GM04504 (cell line): Measurements from ENCODE around the gene SLC35F3.
"Not testable (repeated sequence)": the region's sequence is repeated elsewhere in the genome, so short reads cannot be mapped to it uniquely, and the experiment has no call there.

Experiments
- DNase-seq: peaks from one replicate; pipeline ENCODE4 v3.0.0-alpha.2; 2012; ENCODE audit warnings: low read depth

Gene SLC35F3

DNA sequence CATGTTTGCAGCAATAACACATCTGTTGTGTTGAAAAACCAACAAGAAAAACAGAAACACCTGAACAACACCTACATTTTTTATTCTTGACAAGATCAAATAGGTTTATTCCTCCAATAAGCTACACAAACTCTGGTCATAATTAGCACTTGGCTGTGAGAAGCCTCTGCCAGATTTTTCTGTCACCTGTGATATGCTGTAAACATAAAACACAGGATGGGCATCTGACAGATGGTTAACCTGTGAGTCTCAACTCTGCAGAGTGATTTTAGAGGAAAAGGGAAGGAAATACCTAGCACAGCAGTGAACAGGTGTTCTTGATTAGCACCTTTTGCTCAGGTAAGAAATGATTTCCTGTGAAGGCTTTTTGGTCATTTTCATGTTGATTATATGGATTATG lies 293.4 kb downstream of the SLC35F3 start:
- no peak for DNase-seq

DNA sequence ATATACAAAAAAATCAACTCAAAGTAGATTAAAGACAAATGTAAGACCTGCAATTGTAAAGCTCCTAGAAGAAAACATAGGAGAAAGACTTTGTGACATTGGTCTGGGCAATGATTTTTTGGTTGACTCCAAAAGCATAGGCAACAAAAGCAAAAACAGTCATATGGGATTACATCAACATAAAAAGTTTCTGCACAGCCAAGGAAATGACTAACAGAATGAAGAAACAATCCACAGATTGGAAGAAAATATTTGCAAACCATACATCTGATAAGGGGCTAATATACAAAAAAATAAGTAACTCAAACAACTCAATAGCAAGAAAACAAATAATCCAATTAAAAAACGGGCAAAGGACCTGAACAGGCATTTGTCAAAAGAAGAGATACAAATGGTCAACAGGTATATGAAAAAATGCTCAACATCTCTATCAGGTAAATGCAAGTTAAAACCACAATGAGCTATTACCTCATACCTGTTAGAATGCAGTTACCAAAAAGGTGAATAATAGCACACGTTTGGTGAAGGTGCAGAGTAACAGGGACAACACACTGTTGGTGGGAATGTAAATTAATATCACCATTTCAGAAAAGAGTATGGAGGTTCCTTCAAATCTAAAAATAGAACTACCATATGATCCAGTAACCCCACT lies 295.1 kb downstream of the SLC35F3 start:
- DNase-seq, result no peak

DNA sequence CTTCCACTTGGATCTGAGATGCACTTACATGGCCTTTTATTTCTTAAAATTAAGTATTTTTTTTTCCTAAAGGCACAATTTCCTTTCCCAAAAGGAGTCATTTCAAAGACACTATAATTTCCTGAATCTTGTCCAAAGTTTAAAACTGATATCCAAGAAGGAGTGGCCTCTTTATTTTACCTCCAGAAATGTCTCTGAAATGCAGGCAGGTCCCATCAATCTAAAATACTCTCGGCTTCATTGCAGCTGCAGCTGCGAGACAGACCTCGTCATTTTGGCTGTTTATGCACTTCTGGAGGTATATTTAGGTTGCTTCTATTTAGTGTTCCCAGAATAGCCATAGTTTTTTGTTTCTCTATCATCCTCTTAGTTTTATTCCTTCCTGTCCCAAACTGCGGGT lies 296.1 kb downstream of the SLC35F3 start:
- no peak for DNase-seq

DNA sequence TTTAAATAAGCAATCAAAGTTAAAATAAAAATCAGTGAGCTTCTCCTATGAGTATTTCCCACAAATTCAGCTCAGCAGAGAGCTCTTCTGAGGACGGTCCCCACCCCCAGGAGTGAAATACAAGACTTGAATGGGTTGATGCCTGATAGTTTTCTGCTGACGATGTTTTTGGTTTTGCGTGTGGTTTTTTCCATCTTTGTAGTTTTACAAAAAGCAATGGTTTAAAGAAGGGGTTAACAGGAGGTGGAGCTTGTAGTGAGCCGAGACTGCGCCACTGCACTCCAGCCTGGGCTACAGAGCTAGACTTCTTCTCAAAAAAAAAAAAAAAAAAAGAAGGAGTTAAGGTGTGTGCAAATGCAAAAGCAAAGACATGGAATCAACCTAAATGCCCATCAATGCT lies 297.1 kb downstream of the SLC35F3 start:
- no peak for DNase-seq

DNA sequence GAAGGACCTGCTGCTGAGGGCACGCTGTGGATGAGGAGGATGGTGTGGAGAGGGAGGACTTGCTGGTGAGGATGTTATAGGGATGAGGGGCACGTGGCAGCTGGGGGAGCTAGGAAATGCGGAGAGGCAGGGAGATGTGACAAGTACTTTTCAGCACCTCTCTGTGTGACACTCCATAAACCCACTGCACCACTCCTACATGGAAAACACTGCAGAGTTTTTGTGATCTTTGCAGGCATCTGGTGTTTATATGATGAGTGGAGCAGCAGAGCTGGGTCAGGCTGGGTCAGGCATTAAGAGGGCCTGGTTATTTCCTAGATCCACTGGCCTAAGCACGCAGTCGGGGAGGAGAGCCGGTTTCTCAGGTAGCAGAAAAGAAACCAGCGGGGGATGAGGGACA lies 301.5 kb downstream of the SLC35F3 start:
- DNase-seq, result no peak

DNA sequence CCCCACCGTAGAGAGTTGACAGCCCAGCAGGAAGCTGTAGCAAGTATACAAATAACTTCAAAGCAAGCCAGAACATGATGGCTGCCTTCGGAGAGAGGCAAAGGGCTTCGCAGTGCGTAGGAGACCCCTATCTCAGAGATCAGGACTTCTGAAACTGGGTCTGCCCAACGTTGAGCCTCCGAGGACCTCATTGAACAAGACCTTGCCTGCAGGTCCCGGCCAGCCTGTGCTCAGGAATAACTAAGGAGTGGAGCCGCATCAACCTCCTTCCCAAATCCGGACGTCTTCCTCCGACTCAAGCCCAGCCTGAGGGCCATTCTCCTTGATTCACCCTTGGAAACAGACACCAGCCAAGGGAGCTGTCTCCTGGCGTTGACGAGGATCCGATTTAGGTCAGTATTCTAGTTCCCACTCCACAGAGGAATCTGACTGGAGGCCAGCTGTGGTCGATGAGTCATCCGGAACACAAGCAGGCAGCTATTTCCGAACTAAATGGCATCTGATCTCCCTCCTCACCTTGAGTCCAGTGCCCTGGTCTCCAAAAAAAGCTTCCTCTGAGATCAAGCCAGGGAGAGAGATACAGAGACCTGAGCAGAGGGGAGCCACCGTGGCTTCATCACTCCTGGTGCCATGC lies 302.3 kb downstream of the SLC35F3 start:
- DNase-seq, result peak; percentile 41

DNA sequence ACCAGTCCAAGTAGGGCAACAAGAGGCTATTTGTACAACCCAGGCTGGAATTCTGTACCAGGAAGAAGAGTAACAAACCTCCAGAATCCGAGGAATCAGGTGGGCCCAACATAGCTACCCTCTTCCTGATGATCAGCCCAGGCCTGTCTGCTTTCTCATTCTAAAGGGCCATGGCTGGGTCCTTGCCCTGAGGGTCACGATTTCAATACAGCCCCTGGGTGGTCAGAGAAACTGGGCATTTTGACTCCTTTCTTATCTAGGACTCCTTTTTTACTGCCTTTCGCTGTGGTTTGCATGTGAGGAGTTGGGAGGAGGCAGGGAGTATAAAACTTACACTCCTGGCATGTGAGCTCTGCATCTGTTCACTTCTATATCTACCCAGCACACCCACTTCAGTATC lies 303.9 kb downstream of the SLC35F3 start:
- DNase-seq, result no peak

DNA sequence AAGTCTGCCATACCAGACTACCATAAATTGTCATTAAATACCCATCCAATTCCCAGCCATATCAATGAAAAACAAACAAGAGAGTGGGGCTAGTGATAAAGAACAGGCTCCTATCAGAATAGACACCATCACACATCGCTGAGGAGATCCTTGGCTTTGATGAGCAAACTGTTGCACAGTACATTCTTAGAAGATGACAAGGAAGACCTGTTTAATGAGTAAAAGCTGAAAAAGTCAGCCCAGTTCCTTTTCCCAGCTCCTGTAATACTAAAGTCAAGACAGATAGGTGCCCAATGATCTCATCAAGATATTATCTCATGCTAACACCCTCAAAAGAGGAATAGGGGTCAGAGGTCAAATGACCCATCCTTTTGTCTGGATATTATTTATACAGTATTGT lies 304.3 kb downstream of the SLC35F3 start:
- no peak for DNase-seq

DNA sequence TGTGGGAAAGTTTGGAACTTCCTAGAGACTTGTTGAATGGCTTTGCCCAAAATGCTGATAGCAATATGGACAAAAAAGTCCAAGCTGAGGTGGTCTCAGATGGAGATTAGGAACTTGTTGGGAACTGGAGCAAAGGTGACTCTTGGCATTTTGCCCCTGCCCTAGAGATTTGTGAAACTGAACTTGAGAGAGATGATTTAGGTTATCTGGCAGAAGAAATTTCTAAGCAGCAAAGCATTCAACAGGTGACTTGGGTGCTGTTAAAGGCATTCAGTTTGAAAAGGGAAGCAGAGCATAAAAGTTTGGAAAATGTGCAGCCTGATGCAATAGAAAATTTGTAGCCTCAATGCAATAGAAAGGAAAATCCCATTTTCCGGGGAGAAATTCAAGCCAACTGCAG lies 306.0 kb downstream of the SLC35F3 start:
- DNase-seq, result not testable (repeated sequence)

DNA sequence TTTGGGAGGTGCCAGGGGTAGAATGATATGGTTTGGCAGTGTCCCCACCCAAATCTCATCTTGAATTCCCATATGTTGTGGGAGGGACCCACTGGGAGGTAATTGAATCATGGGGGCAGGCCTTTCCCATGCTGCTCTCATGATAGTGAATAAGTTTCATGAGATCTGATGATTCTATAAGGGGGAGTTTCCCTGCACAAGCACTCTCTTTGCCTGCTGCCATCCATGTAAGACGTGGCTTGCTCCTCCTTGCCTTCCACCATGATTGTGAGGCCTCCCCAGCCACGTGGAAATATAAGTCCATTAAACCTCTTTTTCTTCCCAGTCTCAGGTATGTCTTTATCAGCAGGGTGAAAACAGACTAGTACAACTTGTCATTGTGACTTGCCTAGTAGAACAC lies 307.4 kb downstream of the SLC35F3 start:
- DNase-seq, result not testable (repeated sequence)

DNA sequence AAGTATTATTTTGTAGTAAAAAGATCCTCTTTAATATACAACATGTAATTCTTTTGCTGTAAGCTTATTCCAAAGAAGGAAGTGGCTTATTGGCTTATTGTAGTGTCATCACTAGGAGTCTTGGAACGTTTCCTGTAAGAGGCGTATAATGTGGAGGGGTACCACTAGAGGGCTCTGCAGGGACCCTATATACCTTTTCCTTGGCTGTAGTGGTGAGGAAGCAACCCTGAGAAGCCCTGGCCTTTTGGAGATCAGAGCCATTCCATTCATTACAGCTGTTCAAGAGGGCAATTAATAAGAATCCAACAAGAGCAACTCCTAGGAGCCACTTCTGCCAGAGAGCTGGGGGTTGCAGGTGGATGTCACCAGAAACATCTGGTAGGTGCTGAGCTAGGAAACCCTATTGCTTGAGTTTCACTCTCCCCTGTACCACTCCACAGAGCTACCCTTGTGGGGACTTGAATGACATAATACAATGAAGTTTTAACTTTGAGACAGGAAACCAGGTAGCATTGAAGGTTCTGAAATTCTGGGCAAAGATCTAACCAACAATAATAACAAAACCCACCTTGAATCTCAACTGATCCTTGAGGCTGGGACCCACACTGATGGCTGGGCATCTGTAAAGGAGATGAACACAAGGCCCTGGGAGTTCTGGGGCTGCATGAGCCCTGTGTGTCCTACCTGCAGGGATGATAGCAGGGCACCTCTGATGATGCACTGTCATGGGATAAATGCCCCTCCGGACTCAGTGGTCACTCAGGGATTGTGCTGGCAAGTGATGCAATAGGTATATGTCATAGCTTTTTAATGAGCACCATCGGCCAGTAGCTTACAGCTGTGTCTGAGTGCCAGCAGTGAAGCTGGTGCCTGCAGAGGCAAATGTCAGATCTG lies 308.5 kb downstream of the SLC35F3 start:
- no peak for DNase-seq

DNA sequence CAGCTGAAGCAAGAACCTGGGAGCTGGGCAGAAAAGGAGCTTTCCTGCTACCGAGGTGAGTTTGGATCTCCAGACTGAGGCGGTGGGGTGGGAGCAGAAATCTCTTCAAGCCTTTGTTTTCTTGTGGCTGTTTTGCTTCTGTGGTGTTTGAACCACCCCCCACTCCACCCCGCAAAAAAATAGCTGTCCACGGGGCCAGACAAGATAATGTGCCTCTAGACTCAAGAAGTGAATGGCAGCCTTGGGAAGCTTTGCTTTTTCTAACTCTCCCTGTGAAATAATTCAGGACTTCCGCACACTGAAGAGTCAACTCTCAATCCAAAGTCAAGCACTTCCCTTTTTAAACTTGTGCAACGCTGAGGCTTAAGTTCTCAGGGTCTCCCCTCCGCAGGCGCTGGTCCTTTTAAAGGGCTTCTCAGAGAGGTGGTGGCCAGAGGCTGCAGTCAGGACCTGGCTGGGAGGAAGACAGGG lies 309.2 kb downstream of the SLC35F3 start:
- DNase-seq, result no peak

DNA sequence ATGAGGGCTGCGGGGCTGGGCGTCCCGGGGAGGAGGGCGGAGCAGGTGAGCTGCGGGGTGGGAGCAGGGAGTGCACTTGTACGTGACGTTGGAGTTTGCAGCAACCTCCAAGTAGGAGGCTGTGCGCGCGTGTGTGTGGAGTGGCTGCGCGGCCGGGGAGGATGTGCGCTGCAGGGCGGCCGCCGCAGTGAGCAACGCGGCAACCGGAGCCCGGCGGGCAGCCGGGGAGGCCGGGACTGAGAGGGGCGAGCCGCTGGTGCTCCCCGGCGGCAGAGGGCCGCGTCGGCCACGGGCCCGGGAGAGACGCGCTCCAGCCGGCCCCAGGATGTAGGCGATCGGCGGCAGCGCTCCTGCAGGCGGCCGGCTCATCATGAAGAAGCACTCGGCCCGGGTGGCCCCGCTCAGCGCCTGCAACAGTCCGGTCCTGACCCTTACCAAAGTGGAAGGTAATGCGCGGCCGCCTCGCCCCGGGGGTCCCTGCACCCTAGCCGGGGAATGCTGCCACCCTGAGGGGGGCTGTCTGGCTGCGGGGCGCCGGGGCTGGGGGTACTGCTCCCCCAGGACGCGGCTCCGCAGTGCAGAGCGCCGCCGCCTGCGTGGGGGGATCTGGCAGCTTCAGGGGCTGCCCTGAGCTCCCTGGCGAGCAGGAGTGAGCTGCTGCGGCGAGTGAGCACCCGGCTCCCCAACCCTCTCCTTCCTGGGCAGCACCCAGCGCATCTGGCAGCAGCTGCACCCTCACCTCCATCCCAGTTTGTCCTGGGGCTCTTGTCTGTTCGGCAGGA lies 309.8 kb downstream of the SLC35F3 start:
- no peak for DNase-seq

DNA sequence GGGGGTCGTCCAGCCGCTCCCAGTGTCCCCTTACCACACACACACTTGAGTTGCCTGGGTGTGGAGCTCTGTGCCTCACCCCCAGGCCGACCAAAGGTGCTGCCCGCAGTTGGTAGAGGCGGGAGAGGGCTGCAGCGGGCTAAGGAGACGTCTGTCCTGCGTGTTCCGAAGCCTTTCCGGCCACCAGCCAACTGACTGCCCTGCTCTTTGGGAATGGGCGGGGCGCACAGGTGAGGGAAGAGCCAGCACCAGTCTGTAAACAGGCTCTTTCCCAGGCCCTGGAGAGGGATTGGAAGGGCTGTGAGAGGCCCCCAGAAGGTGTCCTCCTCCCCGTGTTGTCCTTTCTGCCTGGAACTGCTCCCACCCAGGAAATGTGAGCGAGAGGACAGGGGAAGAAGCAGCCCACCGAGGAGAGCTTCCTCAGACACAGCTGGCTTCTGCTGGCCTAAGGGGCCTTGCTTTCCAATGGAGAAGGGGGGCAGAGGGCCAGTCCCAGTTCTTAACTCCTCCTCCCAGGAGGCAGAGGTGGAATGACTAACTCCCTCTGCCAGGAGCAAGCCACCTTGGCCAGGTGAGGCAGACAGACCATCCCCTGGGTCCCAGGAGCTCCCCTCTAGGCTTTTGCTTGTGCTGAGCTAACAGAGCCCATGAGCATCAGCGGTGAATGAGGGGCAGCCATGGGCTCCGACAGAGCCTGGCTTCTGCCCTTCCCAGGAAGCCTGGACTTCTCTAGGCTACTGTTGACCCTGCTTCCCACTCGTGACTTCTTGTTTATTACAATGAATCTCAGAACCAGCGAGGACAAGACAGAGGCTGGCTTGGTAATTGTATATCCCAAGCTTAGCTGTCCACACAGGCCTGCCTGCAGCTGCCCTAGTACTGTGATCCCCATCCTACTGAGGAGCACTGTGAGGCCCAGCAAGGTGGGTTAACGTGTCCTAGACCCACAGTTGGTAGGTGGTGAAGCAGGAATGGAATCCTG lies 310.7 kb downstream of the SLC35F3 start:
- no peak for DNase-seq

DNA sequence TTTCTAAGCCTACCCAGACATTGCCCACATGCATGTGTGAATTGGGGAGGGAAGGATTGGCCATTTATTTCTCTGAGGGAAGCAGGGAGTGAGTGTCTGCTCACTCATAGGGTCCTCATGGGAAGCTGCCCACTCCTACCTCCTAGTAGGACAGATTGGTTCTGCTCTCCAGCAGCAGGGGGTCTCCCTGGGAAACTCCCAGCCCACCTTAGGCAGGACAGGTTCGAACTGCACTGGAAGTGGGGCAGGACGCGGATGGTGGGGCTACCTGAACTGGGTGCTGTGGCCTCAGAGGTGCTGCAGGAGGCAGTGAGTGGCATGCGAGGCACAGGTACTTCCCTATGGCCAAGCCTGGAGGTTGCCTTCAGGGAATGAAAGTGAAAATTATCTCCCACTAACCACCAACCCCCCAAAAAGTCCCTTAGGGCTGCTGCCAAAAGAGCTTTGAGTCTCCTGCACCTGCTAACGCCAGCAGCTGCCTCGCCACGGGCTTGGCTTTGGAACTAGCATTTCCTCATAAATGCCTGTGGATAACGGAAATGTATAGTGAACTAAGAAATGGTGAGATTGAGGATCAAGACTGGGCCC lies 311.7 kb downstream of the SLC35F3 start:
- DNase-seq, result no peak

DNA sequence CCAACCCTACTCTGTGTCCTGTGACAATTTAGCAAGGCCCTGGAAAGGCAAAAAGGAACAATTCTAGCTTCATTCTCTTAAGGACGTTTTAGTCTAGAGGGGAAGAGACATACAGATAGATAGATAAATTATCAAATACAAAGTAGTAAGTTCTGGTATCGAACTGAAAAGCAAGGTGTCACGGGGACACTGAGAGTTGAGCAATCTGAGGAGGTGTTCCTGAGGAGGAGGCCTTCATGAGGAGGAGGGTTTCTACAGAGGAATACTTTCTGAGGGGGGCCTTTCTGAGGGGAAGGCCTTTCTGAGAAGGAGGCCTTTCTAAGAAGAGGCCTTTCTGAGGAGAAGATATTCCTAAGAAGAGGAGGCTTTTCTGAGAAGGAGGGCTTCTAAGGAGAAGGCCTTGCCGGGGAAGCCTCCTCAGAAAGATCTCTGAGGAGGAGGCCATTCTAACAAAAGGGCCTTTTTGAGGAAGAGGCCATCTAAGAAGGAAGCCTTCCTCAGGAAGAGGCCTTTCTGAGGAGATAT lies 312.9 kb downstream of the SLC35F3 start:
- no peak for DNase-seq

DNA sequence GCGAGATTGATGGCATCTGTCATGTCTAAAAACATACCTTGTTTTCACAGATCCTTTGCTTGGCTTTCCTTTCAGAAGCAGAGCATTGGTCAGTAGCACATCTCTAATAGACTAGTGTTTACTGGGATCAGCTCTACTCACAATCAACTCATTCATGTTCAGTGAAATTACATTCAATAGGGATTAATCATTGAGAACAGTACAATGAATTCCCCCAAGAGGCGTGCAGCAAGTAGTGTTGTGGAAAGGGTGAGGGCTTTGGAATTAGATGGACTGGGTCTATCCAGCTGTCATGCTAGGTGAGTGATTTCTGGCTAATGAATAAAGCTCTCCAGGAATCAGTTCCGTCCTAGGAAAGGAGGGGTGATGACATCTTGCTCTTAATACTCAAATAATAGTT lies 313.6 kb downstream of the SLC35F3 start:
- no peak for DNase-seq

DNA sequence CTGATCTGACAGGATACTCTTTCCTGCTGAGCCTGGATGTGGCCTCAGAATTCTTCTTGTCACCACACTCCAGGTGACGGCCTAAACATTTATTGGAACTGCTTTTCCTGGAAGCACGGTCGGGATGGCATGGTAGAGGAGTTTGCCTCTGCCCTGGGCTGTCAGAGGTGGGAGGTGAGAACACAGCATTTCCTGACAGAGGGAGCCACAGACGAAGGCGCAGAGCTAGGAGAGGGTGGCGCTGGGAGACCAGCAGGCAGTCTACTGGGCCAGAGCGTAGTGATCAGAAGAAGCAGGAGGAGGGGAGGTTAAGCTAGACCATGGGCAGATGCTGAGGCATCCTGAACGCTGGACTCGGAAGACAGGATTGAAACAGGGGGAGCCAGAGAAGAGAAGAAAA lies 315.2 kb downstream of the SLC35F3 start:
- DNase-seq, result no peak

DNA sequence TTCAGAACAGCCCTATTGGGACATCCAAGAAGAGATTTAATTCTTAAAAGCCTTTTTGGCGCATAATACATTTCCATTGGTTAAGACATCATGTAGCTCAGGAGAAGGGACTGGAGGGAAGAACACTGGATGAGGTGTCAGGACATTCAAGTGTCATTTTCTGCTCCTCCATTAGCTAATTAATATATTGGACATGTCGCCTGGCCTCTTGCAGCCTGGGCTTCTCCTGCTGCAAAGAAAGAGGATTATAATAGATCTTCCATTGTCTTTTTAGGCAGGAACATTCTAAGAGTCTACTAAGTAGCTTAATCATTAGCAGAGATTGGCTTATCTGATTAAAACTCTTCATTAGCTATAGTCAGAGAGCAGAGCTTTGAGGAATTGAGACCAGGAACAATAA lies 317.1 kb downstream of the SLC35F3 start:
- DNase-seq, result no peak

DNA sequence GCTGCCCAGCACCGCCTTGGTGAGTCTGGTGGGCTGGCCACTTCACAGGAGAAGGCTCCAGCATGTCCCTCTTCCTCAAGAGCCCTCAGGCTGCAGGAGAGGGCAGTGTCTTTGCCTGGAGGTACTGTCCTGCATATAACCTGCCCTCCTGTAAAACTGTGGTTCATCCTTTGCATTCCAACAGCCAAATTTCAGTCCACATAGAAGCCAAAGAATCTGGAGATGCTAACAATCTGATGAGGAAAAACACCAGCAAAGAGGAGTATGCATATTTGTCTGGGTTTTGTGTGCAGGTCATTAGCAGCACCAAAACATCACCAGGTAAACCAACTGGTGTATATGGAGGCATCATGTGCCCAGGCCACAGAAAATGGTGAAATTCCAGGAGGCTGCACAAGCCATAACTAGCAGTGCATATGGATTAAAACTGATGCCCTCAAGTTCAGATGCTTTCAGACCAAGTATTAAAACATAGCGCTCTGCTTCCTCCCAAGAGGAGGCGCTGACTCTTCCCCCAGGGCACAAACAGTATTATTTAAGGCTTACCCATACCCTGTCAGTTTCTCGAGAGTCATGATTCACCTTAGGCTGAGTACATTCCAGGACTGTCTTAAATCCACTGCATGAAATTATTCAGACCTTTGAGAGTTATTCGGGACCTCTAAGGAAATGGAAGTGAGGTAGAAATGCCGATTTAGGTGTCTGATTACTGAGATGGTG lies 318.2 kb downstream of the SLC35F3 start:
- no peak for DNase-seq
